Erythroblast (primary cell): ENCODE results near the gene ZNF141.

ENCODE experiments used
- GATA1 ChIP-seq: IDR thresholded peaks from 2 replicates; pipeline ENCODE4 v1.6.1; 2011; ENCODE audit warnings: low read depth, mild to moderate bottlenecking, control low read depth, low read length, moderate library complexity
- POLR2A ChIP-seq: IDR thresholded peaks from 2 replicates; pipeline ENCODE4 v1.6.1; 2011; ENCODE audit warnings: mild to moderate bottlenecking, low read length

- no peak for TF ChIP-seq POLR2A
- no peak for TF ChIP-seq GATA1
These were observed 2.1 kb upstream of the ZNF141 start for GRCh38 chr4:335515-335914.
